ENCODE measurements around the gene HMOX2.

The HMOX2 gene

DNA sequence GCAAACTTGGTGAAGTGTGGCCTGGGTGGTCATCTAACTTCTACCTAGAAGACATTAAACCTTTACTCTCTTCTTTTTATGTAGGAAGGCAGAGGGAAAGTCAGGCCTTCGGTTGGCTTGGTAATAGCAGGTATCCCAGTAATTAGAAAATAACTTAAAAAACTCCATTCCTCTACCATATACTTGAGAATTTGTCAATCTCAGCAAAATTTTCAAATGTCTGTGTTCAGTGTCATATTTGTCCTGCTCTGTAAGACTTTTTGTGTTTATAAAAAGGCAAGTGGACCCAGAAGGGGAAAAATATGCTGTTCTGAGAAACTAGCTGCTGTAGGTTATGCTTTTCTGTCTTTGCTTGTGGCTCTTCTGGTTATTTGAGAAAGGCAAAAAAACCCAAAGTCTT lies 5.8 kb downstream of the HMOX2 start:
- no peak for TF ChIP-seq EGR1 (IDR thresholded peaks at IDR 0.05)
- TF ChIP-seq, protein P1, sequence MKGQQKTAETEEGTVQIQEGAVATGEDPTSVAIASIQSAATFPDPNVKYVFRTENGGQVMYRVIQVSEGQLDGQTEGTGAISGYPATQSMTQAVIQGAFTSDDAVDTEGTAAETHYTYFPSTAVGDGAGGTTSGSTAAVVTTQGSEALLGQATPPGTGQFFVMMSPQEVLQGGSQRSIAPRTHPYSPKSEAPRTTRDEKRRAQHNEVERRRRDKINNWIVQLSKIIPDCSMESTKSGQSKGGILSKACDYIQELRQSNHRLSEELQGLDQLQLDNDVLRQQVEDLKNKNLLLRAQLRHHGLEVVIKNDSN (IDR thresholded peaks at IDR 0.05) = no peak

DNA sequence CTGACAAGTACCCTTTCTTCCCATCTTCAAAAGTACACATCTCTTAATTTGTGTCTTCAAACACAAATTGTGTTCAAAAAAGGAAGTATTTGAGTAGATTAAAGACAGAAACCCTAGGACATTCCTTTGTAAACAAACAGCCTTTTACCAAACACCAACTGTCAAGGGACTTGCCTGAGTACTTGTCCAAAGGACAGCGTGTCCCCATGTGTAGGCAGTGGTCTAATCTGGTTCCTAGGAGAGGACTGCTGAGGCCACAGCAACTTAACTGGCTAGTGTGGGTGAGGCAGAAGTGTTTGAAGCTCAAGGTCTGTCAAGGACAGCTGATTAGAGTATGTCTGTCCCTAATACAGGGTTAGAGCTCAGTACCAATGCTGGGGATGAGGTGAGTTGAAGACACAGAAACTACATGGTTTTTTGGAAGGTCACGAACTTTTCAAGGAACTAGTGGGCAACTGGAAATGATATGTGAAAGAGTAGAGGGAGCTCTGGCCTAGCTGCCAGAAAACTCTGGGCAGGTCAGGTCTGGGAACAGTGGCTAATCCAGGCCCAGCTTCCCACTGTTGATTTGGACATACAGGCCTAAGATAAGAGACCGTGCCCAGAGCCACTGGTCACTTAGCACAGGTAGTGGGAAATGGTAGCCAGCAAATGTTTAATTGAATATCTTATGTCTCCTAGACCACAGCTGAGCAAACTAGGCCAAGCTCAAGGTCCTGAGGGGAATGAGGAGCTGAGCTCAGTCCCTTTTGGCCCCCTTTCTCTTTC lies 10.1 kb downstream of the HMOX2 start:
- TF ChIP-seq YY1 (IDR thresholded peaks at IDR 0.05; ENCODE audit: low read depth) = no peak
- TF ChIP-seq, protein P2, sequence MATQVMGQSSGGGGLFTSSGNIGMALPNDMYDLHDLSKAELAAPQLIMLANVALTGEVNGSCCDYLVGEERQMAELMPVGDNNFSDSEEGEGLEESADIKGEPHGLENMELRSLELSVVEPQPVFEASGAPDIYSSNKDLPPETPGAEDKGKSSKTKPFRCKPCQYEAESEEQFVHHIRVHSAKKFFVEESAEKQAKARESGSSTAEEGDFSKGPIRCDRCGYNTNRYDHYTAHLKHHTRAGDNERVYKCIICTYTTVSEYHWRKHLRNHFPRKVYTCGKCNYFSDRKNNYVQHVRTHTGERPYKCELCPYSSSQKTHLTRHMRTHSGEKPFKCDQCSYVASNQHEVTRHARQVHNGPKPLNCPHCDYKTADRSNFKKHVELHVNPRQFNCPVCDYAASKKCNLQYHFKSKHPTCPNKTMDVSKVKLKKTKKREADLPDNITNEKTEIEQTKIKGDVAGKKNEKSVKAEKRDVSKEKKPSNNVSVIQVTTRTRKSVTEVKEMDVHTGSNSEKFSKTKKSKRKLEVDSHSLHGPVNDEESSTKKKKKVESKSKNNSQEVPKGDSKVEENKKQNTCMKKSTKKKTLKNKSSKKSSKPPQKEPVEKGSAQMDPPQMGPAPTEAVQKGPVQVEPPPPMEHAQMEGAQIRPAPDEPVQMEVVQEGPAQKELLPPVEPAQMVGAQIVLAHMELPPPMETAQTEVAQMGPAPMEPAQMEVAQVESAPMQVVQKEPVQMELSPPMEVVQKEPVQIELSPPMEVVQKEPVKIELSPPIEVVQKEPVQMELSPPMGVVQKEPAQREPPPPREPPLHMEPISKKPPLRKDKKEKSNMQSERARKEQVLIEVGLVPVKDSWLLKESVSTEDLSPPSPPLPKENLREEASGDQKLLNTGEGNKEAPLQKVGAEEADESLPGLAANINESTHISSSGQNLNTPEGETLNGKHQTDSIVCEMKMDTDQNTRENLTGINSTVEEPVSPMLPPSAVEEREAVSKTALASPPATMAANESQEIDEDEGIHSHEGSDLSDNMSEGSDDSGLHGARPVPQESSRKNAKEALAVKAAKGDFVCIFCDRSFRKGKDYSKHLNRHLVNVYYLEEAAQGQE (IDR thresholded peaks at IDR 0.05; ENCODE audit: low read depth) = no peak
- no peak for TF ChIP-seq EGR1 (IDR thresholded peaks at IDR 0.05)
- TF ChIP-seq EP300 (IDR thresholded peaks at IDR 0.05; ENCODE audit: borderline replicate concordance) = no peak
- TF ChIP-seq TAF1 (IDR thresholded peaks at IDR 0.05; ENCODE audit: low read depth) = no peak
- no peak for TF ChIP-seq RAD21 (IDR thresholded peaks at IDR 0.05; ENCODE audit: low read depth)
- TF ChIP-seq, protein P1 (IDR thresholded peaks at IDR 0.05) = no peak
- no peak for TF ChIP-seq NFIC (IDR thresholded peaks at IDR 0.05)
- TF ChIP-seq FOXM1 (IDR thresholded peaks at IDR 0.05; ENCODE audit: borderline replicate concordance, low read depth) = no peak
- TF ChIP-seq ZBTB7A (IDR thresholded peaks at IDR 0.05; ENCODE audit: low read depth) = no peak
- TF ChIP-seq CEBPB (IDR thresholded peaks at IDR 0.05) = no peak
- TF ChIP-seq TEAD4 (IDR thresholded peaks at IDR 0.05) = no peak
- no peak for TF ChIP-seq CREB1 (IDR thresholded peaks at IDR 0.05; ENCODE audit: low read depth)
- TF ChIP-seq, protein P3, sequence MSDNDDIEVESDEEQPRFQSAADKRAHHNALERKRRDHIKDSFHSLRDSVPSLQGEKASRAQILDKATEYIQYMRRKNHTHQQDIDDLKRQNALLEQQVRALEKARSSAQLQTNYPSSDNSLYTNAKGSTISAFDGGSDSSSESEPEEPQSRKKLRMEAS (IDR thresholded peaks at IDR 0.05) = no peak
- no peak for TF ChIP-seq TCF12 (IDR thresholded peaks at IDR 0.05; ENCODE audit: low read depth)

DNA sequence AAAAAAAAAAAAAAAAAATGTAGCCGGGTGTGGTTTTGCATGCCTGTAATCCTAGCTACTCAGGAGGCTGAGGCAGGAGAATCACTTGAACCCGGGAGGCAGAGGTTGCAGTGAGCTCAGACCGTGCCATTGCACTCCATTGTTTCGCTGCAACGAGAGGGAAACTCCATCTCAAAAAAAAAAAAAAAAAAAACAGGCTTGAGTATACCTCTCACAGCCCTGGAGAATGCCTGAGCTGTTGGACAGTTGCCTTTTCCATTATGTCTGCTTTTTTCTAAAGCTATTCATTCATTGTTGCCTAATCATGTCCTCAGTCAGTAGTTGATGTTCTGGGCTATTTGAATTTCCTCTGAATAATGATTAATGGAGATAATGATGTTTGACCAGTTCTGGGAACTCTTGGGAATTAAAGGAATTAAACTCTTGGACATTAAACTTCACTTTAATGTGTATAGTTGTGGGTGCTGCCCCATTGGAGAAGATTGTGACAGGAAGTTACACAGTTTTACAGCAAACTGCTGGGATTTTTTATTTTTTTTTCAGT lies 11.8 kb downstream of the HMOX2 start:
- TF ChIP-seq, protein P3 (IDR thresholded peaks at IDR 0.05) = no peak
- TF ChIP-seq RAD21 (IDR thresholded peaks at IDR 0.05; ENCODE audit: low read depth) (no peak), CREB1 (IDR thresholded peaks at IDR 0.05; ENCODE audit: low read depth) (no peak), EP300 (IDR thresholded peaks at IDR 0.05; ENCODE audit: borderline replicate concordance) (no peak), TCF12 (IDR thresholded peaks at IDR 0.05; ENCODE audit: low read depth) (no peak)
- TF ChIP-seq, protein P1 (IDR thresholded peaks at IDR 0.05) = no peak

DNA sequence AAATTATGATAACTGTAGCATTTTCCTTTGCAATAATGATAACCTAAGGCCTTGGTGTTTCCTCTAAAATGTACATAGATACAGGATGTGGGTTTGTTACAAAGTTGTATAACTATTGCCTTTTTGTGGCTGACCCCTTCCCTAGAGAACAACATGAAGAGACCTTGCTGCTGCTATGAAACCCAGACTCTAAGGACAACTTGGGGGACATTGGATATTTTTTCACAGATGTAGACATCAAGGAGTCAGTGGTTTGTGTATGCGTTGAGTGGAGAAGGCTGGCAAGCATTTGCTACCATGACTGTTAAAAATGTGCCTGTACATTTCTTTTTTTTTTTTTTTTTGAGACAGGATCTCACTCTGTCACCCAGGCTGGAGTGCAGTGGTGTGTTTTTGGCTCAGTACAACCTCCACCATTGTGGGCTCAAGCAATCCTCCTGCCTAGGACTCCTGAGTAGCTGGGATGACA lies 12.3 kb downstream of the HMOX2 start:
- TF ChIP-seq CEBPB (IDR thresholded peaks at IDR 0.05) (no peak), TCF12 (IDR thresholded peaks at IDR 0.05; ENCODE audit: low read depth) (no peak), NFIC (IDR thresholded peaks at IDR 0.05) (no peak), EGR1 (IDR thresholded peaks at IDR 0.05) (no peak), RAD21 (IDR thresholded peaks at IDR 0.05; ENCODE audit: low read depth) (no peak), CREB1 (IDR thresholded peaks at IDR 0.05; ENCODE audit: low read depth) (no peak)
- TF ChIP-seq, protein P3 (IDR thresholded peaks at IDR 0.05) = no peak
- TF ChIP-seq, protein P1 (IDR thresholded peaks at IDR 0.05) = no peak
- TF ChIP-seq, protein P2 (IDR thresholded peaks at IDR 0.05; ENCODE audit: low read depth) = no peak

DNA sequence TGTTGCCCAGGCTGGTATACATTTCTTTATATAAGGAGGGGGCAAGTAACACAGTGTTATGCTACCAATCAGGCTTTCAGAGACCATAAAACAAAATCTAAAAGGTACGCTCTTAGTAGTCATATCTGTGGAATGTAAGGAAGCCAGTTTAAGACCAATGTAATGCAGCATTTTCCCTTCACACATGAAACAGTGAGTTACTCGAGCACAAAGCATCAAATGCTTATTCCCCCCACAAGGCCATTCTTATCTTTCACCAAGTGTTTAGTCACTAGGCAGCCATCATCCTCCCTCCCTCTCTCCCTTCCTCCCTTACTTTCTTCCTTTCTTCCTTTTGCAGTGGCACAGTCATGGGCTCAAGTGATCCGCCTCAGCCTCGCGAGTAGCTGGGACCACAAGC lies 12.8 kb downstream of the HMOX2 start:
- TF ChIP-seq TEAD4 (IDR thresholded peaks at IDR 0.05) (no peak), CREB1 (IDR thresholded peaks at IDR 0.05; ENCODE audit: low read depth) (no peak), EGR1 (IDR thresholded peaks at IDR 0.05) (no peak), NFIC (IDR thresholded peaks at IDR 0.05) (no peak), YY1 (IDR thresholded peaks at IDR 0.05; ENCODE audit: low read depth) (no peak), TAF1 (IDR thresholded peaks at IDR 0.05; ENCODE audit: low read depth) (no peak), CEBPB (IDR thresholded peaks at IDR 0.05) (no peak), ZBTB7A (IDR thresholded peaks at IDR 0.05; ENCODE audit: low read depth) (no peak), FOXM1 (IDR thresholded peaks at IDR 0.05; ENCODE audit: borderline replicate concordance, low read depth) (no peak), TCF12 (IDR thresholded peaks at IDR 0.05; ENCODE audit: low read depth) (no peak)
- TF ChIP-seq, protein P1 (IDR thresholded peaks at IDR 0.05) = no peak
- TF ChIP-seq, protein P2 (IDR thresholded peaks at IDR 0.05; ENCODE audit: low read depth) = no peak

Measured in Ishikawa (cell line).